K562 (cell line): ENCODE measurements around the gene N4BP3. TPM values are rescaled to one million over a fixed set of nuclear protein-coding genes. Genes with fewer than 3 reads are reported as not detected.

ENCODE experiments used
- ATF2 ChIP-seq: sonication (generic); formaldehyde crosslinking; IDR thresholded peaks from 2 replicates; pipeline ENCODE4 v1.8.1; 2022; ENCODE audit warnings: missing genetic modification reagents
- CC2D1A ChIP-seq: fragments of 450-650 bp; IDR thresholded peaks from 2 replicates; pipeline ENCODE4 v1.6.1; 2017; ENCODE audit warnings: mild to moderate bottlenecking
- ELK1 ChIP-seq: sonication (generic); formaldehyde crosslinking; IDR thresholded peaks from 2 replicates; pipeline ENCODE4 v1.8.1; 2022; ENCODE audit warnings: missing genetic modification reagents
- HNRNPK ChIP-seq: fragments of 200-400 bp; formaldehyde crosslinking; IDR thresholded peaks from one replicate; pipeline ENCODE4 v1.6.1; 2018; ENCODE audit warnings: mild to moderate bottlenecking, low read depth, low read length; ENCODE audit not compliant: poor library complexity, severe bottlenecking
- MIER1 ChIP-seq: fragments of 450-650 bp; IDR thresholded peaks from 2 replicates; pipeline ENCODE4 v1.6.1; 2016; ENCODE audit warnings: antibody characterized with exemption, mild to moderate bottlenecking, low read depth
- MLX ChIP-seq, 2 experiments: fragments of 450-650 bp in 1 of 2; sonication (generic) in 1 of 2; formaldehyde crosslinking; conservative IDR thresholded peaks; 2 replicates each; pipeline versions ENCODE4 v1.4.0 to v1.8.1; 2020 to 2022; ENCODE audit warnings: mild to moderate bottlenecking in 1 of 2, missing genetic modification reagents in 1 of 2
- NBN ChIP-seq: fragments of 450-650 bp; IDR thresholded peaks from 2 replicates; pipeline ENCODE4 v1.6.1; 2016; ENCODE audit warnings: low read depth, mild to moderate bottlenecking
- NCOR1 ChIP-seq: fragments of 450-650 bp; IDR thresholded peaks from 2 replicates; pipeline ENCODE4 v1.6.1; 2016; ENCODE audit warnings: mild to moderate bottlenecking, moderate library complexity
- PHF21A ChIP-seq: fragments of 450-650 bp; IDR thresholded peaks from 2 replicates; pipeline ENCODE4 v1.6.1; 2017; ENCODE audit warnings: low read depth, borderline replicate concordance
- POU5F1 ChIP-seq: fragments of 150-350 bp; IDR thresholded peaks from 2 replicates; pipeline ENCODE4 v1.6.1; 2014; ENCODE audit warnings: borderline replicate concordance, low read length, low read depth, mild to moderate bottlenecking; ENCODE audit not compliant: partially characterized antibody
- RAD51 ChIP-seq: fragments of 450-650 bp; IDR thresholded peaks from 2 replicates; pipeline ENCODE4 v1.7.1; 2016; ENCODE audit warnings: low read depth, mild to moderate bottlenecking, borderline replicate concordance
- ZBED1 ChIP-seq: IDR thresholded peaks from 2 replicates; pipeline ENCODE4 v1.6.1; 2014
- ZFPM2 ChIP-seq: fragments of 250-450 bp; sonication (Bioruptor Pico); IDR thresholded peaks from 2 replicates; pipeline ENCODE4 v1.5.1; 2022; ENCODE audit warnings: mild to moderate bottlenecking
- ZNF280B ChIP-seq: fragments of 250-450 bp; sonication (Bioruptor Pico); IDR thresholded peaks from 2 replicates; pipeline ENCODE4 v1.5.1; 2021; ENCODE audit warnings: mild to moderate bottlenecking
- ZNF395 ChIP-seq: fragments of 200-800 bp; sonication (Bioruptor generic); IDR thresholded peaks from 2 replicates; pipeline ENCODE4 v1.6.1; 2017; ENCODE audit warnings: missing genetic modification characterization, missing compliant biosample characterization
- ZNF436 ChIP-seq: fragments of 250-450, 450-650 bp; sonication (Bioruptor Pico); formaldehyde crosslinking; IDR thresholded peaks from 2 replicates; pipeline ENCODE4 v1.7.0; 2020; ENCODE audit warnings: mild to moderate bottlenecking
- ZNF551 ChIP-seq: fragments of 250-450 bp; sonication (Bioruptor Pico); IDR thresholded peaks from 2 replicates; pipeline ENCODE4 v1.5.0; 2021; ENCODE audit warnings: mild to moderate bottlenecking, moderate library complexity
- ZNF639 ChIP-seq, 2 experiments: fragments of 200-800 bp in 1 of 2; sonication (Bioruptor generic) in 1 of 2; sonication (generic) in 1 of 2; formaldehyde crosslinking in 1 of 2; IDR thresholded peaks in 1 of 2; conservative IDR thresholded peaks in 1 of 2; 2 replicates each; pipeline versions ENCODE4 v1.5.0 to v1.6.1; 2016 to 2020; ENCODE audit warnings: missing compliant biosample characterization in 1 of 2, missing genetic modification characterization in 1 of 2, missing genetic modification reagents in 1 of 2
- polyA plus RNA-seq, 8 experiments: library from polyadenylated mRNA; depleted of rRNA in 4 of 8; stranded (reverse) in 5 of 8; unstranded in 3 of 8; fragments of >200 nt; fragmentation: Nextera tagmentation in 2 of 8; fragmentation: Illumina TruSeq in 1 of 8; extraction: Ambion mirVana in 2 of 8; extraction: Trizol in 1 of 8; gene quantifications; 2 replicates each; pipeline versions ENCODE4 v1.2.1 to v1.2.3, GENCODE V29; 2011 to 2014; ENCODE audit warnings: inconsistent platforms in 1 of 8, missing spikeins in 1 of 8
- total RNA-seq, 7 experiments: library from RNA; depleted of rRNA in 6 of 7; stranded (reverse); fragments of >200 nt in 6 of 7; fragmentation: Illumina TruSeq in 2 of 7; extraction: Trizol in 2 of 7; gene quantifications; 2 replicates each; pipeline versions ENCODE4 v1.2.1 to v1.2.3, GENCODE V29; 2011 to 2021; ENCODE audit warnings: low replicate concordance in 1 of 7

N4BP3 gene
- total and polyA plus RNA-seq, 9 of the 15 experiments (the other 6 are each of a cell fraction or from before 2014, with no cell fraction given), result 0.06 to 7.0 (median 2.4) TPM

GRCh38 chr5:178130576-178131445, 17.5 kb downstream of the N4BP3 start, which contains the start of gene RMND5B (continued):
- no peak for TF ChIP-seq ZNF436 (CRISPR knock-in tag)
- TF ChIP-seq HNRNPK, result peak; percentile 25
- TF ChIP-seq POU5F1, result no peak
- peak in 1 of 2 experiments; percentile 95; a peak in 2 of 4 replicates for TF ChIP-seq ZNF639 (CRISPR knock-in tag; conservative IDR thresholded peaks at IDR 0.05 in 1 of 2, IDR thresholded peaks at IDR 0.05 in 1 of 2)
- TF ChIP-seq CC2D1A, result no peak
- no peak for TF ChIP-seq MLX (CRISPR knock-in tag; conservative IDR thresholded peaks at IDR 0.05)
- no peak for TF ChIP-seq ZNF551
- peak; percentile 18; the same call in 1 of the 2 replicates for TF ChIP-seq PHF21A
- TF ChIP-seq NCOR1, result peak; percentile 36; the same call in 1 of the 2 replicates
- TF ChIP-seq ELK1 (CRISPR knock-in tag), result no peak
- TF ChIP-seq MIER1, result no peak
- TF ChIP-seq ZFPM2, result no peak
- no peak for TF ChIP-seq ZNF395 (CRISPR knock-in tag)
- no peak for TF ChIP-seq ZBED1
- TF ChIP-seq RAD51, result no peak
- no peak for TF ChIP-seq ATF2 (CRISPR knock-in tag)
- TF ChIP-seq NBN, result no peak
- TF ChIP-seq ZNF280B, result no peak
